Stimulated activated CD8-positive, alpha-beta memory T cell treated with anti-CD3 and anti-CD28 coated beads, Interleukin-4, amount 100 ng/mL, for 1 hour (primary cell): ENCODE measurements around the gene SLX4.

ENCODE experiments used
- DNase-seq, 2 donors: peaks; one replicate each; pipeline ENCODE4 v3.0.0-alpha.2; 2020; ENCODE audit warnings: low read depth in 2 of 2, low spot score in 1 of 2

The SLX4 gene

GRCh38 chr16:3582276-3583165, 28.9 kb downstream of the SLX4 start:
- no peak for DNase-seq

GRCh38 chr16:3581392-3581791, 30.0 kb downstream of the SLX4 start:
- no peak for DNase-seq

- DNase-seq: no peak
These were observed 30.7 kb downstream of the SLX4 start for GRCh38 chr16:3580686-3581085.

- DNase-seq: no peak
These were observed 31.2 kb downstream of the SLX4 start for GRCh38 chr16:3580251-3580651.

GRCh38 chr16:3579776-3580175, 31.6 kb downstream of the SLX4 start:
- DNase-seq: no peak

- DNase-seq: peak; percentile 25 to 40
These were observed 32.5 kb downstream of the SLX4 start for GRCh38 chr16:3578610-3579551.

- DNase-seq: peak in 1 of 2 donors; percentile 20
These were observed 33.3 kb downstream of the SLX4 start for GRCh38 chr16:3578121-3578520.

- DNase-seq: no peak
These were observed 34.1 kb downstream of the SLX4 start, which contains the start of gene NLRC3 for GRCh38 chr16:3577302-3577752. Gene NLRC3 (minus strand): TSS chr16:3577403. CDS start chr16:3565036, 12,367 bp downstream.

- DNase-seq: no peak
These were observed 35.2 kb downstream of the SLX4 start for GRCh38 chr16:3576211-3576610.

- DNase-seq: no peak
These were observed 35.9 kb downstream of the SLX4 start for GRCh38 chr16:3575491-3575890.

GRCh38 chr16:3574195-3574594, 37.2 kb downstream of the SLX4 start:
- no peak for DNase-seq

GRCh38 chr16:3573146-3573815, 38.1 kb downstream of the SLX4 start:
- no peak for DNase-seq

- no peak for DNase-seq
These were observed 40.9 kb downstream of the SLX4 start for GRCh38 chr16:3570420-3571062.

GRCh38 chr16:3569851-3570250, 41.6 kb downstream of the SLX4 start:
- DNase-seq: no peak

GRCh38 chr16:3566990-3567389, 44.4 kb downstream of the SLX4 start:
- no peak for DNase-seq

GRCh38 chr16:3564889-3565141, 46.6 kb downstream of the SLX4 start:
- DNase-seq: no peak

- DNase-seq: no peak
These were observed 47.1 kb downstream of the SLX4 start for GRCh38 chr16:3564130-3564888.

GRCh38 chr16:3562914-3563480, 48.4 kb downstream of the SLX4 start:
- no peak for DNase-seq

- DNase-seq: no peak
These were observed 49.8 kb downstream of the SLX4 start for GRCh38 chr16:3561626-3562025.
